ENCODE results near the gene GAB3. TPM values are rescaled to one million over a fixed set of nuclear protein-coding genes. Genes with fewer than 3 reads are reported as not detected.

The GAB3 gene
- total and polyA plus RNA-seq, 9 of the 15 experiments (the other 6 are each of a cell fraction or from before 2014, with no cell fraction given) = 16.1 to 31.4 (median 20.2) TPM

GRCh38 chrX:154720067-154720466 lies 30.8 kb downstream of the GAB3 start:
- no peak overlapping the region for H3K4me2 ChIP-seq (ENCODE audit: insufficient read depth, low read length)
- no peak overlapping the region for H3K4me3 ChIP-seq
- H3K27me3 ChIP-seq (ENCODE audit: control insufficient read depth in 2 of 2, insufficient read depth in 2 of 2, low read length in 2 of 2) = no peaks in the 10 kb centered on the region
- in situ Hi-C loops (cut with MboI) (no loop called here), intact Hi-C loops (cut with micrococcal nuclease) (no loop called here)
- peaks cover 20 to 28% of the 10 kb centered on the region in 2 experiments for H3K4me1 ChIP-seq (replicated peaks in 1 of 2; ENCODE audit: control insufficient read depth in 2 of 2, insufficient read depth in 2 of 2, low read length in 2 of 2)
- WGBS (ENCODE audit: insufficient coverage, low coverage, missing lambda C conversion rate) = 64% methylated on average over 4 of the region's 4 CpGs
- BruUV-seq (replicated peaks) = no TSS peak
- H3K79me2 ChIP-seq (ENCODE audit: control insufficient read depth, insufficient read depth, low read length) = peaks cover 70% of the 10 kb centered on the region
- FAIRE-seq = no peak
- H3K27ac ChIP-seq (ENCODE audit: extremely low read depth, low read depth, low read length) = peak overlapping the region; percentile 89; the same call in 1 of the 3 replicates
- H3K9me1 ChIP-seq (ENCODE audit: control insufficient read depth, insufficient read depth, low read length) = no peaks in the 10 kb centered on the region
- no peaks in the 10 kb centered on the region for H3K9me3 ChIP-seq (replicated peaks; ENCODE audit: control insufficient read depth, insufficient read depth, low read depth, low read length)
- no peak for ATAC-seq
- 0 out of 2 replicates have a peak, but pooled peaks cover 8% of the 10 kb centered on the region for H4K20me1 ChIP-seq (replicated peaks; ENCODE audit: control insufficient read depth, insufficient read depth, low read length)
- H3K36me3 ChIP-seq (ENCODE audit: control insufficient read depth, insufficient read depth, low read length) = peaks cover 19% of the 10 kb centered on the region; the same call in 2 of the 3 replicates
- CTCF ChIA-PET (ENCODE audit: low intra/inter-chr PET ratio) = interaction anchor here (0.6 kb wide), 1 partner anchor 19 kb away, joined by 3 read pairs; no protein-coding TSS in a partner anchor
- POLR2A ChIA-PET = interaction anchor here (1.4 to 1.9 kb wide), 2 partner anchors 10 to 12 kb away, joined by 3 to 7 read pairs; no protein-coding TSS in a partner anchor
- H3K9ac ChIP-seq (ENCODE audit: insufficient read depth in 1 of 2, low read depth in 2 of 2, low read length in 2 of 2) = no peak overlapping the region
- H2AFZ ChIP-seq (ENCODE audit: low read depth, low read length) = no peak overlapping the region
- no peak for DNase-seq (ENCODE audit: extremely low read depth in 1 of 4, low spot score in 3 of 4)
- TF ChIP-seq POLR2B (IDR thresholded peaks at IDR 0.05; ENCODE audit: low read depth, partially characterized antibody) = no peak
- no peak for TF ChIP-seq ELF4 (CRISPR knock-in tag; IDR thresholded peaks at IDR 0.05)
- no peak for TF ChIP-seq ZFP91 (CRISPR knock-in tag; IDR thresholded peaks at IDR 0.05)
- no peak for TF ChIP-seq CBX5 (IDR thresholded peaks at IDR 0.05; ENCODE audit: borderline replicate concordance, low read depth)
- no peak for TF ChIP-seq SNAPC5 (CRISPR knock-in tag; IDR thresholded peaks at IDR 0.05)
- no peak for TF ChIP-seq CLOCK (CRISPR knock-in tag; IDR thresholded peaks at IDR 0.05; ENCODE audit: borderline replicate concordance)
- TF ChIP-seq IRF1 (CRISPR knock-in tag; IDR thresholded peaks at IDR 0.05; ENCODE audit: borderline replicate concordance) = no peak
- TF ChIP-seq CEBPG (CRISPR knock-in tag; IDR thresholded peaks at IDR 0.05) = no peak
- peak; percentile 40 to 71; a peak in 3 of 4 replicates for TF ChIP-seq CEBPG (tag; conservative IDR thresholded peaks at IDR 0.05 in 1 of 2, IDR thresholded peaks at IDR 0.05 in 1 of 2)
- TF ChIP-seq SUPT5H (IDR thresholded peaks at IDR 0.05) = no peak
- no peak for TF ChIP-seq ZNF253 (CRISPR knock-in tag; conservative IDR thresholded peaks at IDR 0.05)
- no peak for TF ChIP-seq ZNF395 (CRISPR knock-in tag; IDR thresholded peaks at IDR 0.05)

All from K562 (cell line).